ENCODE data around the gene NR3C2. TPM values are rescaled to one million over a fixed set of nuclear protein-coding genes. Genes with fewer than 3 reads are reported as not detected.

NR3C2 gene
- total RNA-seq, 1 experiment from 2014 or later, result 2.7 TPM

DNA sequence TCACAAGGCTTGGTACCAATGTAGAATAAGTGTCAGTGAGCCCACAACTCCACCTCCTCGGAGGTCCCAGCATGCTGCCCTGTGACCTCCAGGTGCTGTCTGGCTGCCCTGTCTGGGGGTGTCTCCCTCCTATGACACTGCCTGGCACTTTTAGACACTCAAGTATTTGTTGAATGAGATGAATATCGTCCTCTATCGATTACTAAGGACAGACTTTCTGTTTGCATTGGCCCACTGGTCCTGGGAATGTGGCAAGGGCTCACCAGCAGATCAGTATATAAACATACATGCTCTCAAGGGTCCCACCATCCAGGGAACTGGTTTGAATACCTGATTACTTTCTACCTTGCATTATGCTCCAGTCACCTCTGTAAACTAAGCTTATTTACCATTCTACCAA lies 333.0 kb downstream of the NR3C2 start:
- intact Hi-C loops (cut with micrococcal nuclease), result no loop called here
- Histone ChIP-seq H3K9me3 (ENCODE audit: control insufficient read depth in 1 of 2, insufficient read depth in 1 of 2, low read depth in 1 of 2, low read length in 2 of 2) (no peaks in the 10 kb centered on the region), H3K9ac (ENCODE audit: low read length) (no peak overlapping the region), H3K4me3 (replicated peaks in 1 of 2; ENCODE audit: low read depth in 1 of 2, low read length in 2 of 2) (no peak overlapping the region), H3K9me2 (ENCODE audit: insufficient read depth) (no peaks in the 10 kb centered on the region), H2AFZ (ENCODE audit: low read depth, low read length, poor library complexity, severe bottlenecking) (no peak overlapping the region), H3K79me2 (ENCODE audit: insufficient read depth, low read length) (no peaks in the 10 kb centered on the region), H4K20me1 (ENCODE audit: insufficient read depth) (no peaks in the 10 kb centered on the region), H3K36me3 (ENCODE audit: control insufficient read depth in 1 of 2, insufficient read depth in 2 of 2, low read length in 2 of 2) (no peaks in the 10 kb centered on the region), H3K4me1 (ENCODE audit: control insufficient read depth in 1 of 2, insufficient read depth in 2 of 2, low read length in 2 of 2) (no peaks in the 10 kb centered on the region), H3K4me2 (ENCODE audit: low read length) (no peak overlapping the region), H3K27me3 (ENCODE audit: insufficient read depth, low read length) (no peaks in the 10 kb centered on the region), H3K27ac (ENCODE audit: low read depth, low read length) (no peak overlapping the region)
- no TSS peak for BruUV-seq (replicated peaks)
- no peak for TF ChIP-seq EGR1 (IDR thresholded peaks at IDR 0.05; ENCODE audit: low read depth)
- TF ChIP-seq POLR2A (IDR thresholded peaks at IDR 0.05; ENCODE audit: borderline replicate concordance, extremely low read depth, insufficient read depth, insufficient read length), result no peak
- no peak for TF ChIP-seq SIN3A (IDR thresholded peaks at IDR 0.05; ENCODE audit: low read depth)
- TF ChIP-seq ZNF274 (IDR thresholded peaks at IDR 0.05; ENCODE audit: low read depth, low read length), result no peak
- no peak for TF ChIP-seq CBX3 (IDR thresholded peaks at IDR 0.05; ENCODE audit: low read depth)
- no peak for TF ChIP-seq ELF1 (IDR thresholded peaks at IDR 0.05; ENCODE audit: borderline replicate concordance, low read depth)
- TF ChIP-seq, protein P1, sequence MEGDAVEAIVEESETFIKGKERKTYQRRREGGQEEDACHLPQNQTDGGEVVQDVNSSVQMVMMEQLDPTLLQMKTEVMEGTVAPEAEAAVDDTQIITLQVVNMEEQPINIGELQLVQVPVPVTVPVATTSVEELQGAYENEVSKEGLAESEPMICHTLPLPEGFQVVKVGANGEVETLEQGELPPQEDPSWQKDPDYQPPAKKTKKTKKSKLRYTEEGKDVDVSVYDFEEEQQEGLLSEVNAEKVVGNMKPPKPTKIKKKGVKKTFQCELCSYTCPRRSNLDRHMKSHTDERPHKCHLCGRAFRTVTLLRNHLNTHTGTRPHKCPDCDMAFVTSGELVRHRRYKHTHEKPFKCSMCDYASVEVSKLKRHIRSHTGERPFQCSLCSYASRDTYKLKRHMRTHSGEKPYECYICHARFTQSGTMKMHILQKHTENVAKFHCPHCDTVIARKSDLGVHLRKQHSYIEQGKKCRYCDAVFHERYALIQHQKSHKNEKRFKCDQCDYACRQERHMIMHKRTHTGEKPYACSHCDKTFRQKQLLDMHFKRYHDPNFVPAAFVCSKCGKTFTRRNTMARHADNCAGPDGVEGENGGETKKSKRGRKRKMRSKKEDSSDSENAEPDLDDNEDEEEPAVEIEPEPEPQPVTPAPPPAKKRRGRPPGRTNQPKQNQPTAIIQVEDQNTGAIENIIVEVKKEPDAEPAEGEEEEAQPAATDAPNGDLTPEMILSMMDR (IDR thresholded peaks at IDR 0.05 in 2 of 3, conservative IDR thresholded peaks at IDR 0.05 in 1 of 3; ENCODE audit: borderline replicate concordance in 1 of 3, insufficient read depth in 1 of 3, low read depth in 2 of 3, low read length in 2 of 3), result no peak
- no peak for TF ChIP-seq ZFX (IDR thresholded peaks at IDR 0.05)
- no peak for TF ChIP-seq SP1 (IDR thresholded peaks at IDR 0.05; ENCODE audit: low read depth)
- TF ChIP-seq YY1 (IDR thresholded peaks at IDR 0.05; ENCODE audit: extremely low read depth, insufficient replicate concordance, low read depth, low read length), result no peak
- TF ChIP-seq TCF7L2 (IDR thresholded peaks at IDR 0.05; ENCODE audit: borderline replicate concordance, extremely low read depth, insufficient read depth, insufficient read length), result no peak
- TF ChIP-seq, protein P2, sequence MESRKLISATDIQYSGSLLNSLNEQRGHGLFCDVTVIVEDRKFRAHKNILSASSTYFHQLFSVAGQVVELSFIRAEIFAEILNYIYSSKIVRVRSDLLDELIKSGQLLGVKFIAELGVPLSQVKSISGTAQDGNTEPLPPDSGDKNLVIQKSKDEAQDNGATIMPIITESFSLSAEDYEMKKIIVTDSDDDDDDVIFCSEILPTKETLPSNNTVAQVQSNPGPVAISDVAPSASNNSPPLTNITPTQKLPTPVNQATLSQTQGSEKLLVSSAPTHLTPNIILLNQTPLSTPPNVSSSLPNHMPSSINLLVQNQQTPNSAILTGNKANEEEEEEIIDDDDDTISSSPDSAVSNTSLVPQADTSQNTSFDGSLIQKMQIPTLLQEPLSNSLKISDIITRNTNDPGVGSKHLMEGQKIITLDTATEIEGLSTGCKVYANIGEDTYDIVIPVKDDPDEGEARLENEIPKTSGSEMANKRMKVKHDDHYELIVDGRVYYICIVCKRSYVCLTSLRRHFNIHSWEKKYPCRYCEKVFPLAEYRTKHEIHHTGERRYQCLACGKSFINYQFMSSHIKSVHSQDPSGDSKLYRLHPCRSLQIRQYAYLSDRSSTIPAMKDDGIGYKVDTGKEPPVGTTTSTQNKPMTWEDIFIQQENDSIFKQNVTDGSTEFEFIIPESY (IDR thresholded peaks at IDR 0.05; ENCODE audit: extremely low read depth, insufficient replicate concordance, low read length), result no peak
- TF ChIP-seq CEBPB (IDR thresholded peaks at IDR 0.05; ENCODE audit: low read depth), result no peak
- TF ChIP-seq, protein P3, sequence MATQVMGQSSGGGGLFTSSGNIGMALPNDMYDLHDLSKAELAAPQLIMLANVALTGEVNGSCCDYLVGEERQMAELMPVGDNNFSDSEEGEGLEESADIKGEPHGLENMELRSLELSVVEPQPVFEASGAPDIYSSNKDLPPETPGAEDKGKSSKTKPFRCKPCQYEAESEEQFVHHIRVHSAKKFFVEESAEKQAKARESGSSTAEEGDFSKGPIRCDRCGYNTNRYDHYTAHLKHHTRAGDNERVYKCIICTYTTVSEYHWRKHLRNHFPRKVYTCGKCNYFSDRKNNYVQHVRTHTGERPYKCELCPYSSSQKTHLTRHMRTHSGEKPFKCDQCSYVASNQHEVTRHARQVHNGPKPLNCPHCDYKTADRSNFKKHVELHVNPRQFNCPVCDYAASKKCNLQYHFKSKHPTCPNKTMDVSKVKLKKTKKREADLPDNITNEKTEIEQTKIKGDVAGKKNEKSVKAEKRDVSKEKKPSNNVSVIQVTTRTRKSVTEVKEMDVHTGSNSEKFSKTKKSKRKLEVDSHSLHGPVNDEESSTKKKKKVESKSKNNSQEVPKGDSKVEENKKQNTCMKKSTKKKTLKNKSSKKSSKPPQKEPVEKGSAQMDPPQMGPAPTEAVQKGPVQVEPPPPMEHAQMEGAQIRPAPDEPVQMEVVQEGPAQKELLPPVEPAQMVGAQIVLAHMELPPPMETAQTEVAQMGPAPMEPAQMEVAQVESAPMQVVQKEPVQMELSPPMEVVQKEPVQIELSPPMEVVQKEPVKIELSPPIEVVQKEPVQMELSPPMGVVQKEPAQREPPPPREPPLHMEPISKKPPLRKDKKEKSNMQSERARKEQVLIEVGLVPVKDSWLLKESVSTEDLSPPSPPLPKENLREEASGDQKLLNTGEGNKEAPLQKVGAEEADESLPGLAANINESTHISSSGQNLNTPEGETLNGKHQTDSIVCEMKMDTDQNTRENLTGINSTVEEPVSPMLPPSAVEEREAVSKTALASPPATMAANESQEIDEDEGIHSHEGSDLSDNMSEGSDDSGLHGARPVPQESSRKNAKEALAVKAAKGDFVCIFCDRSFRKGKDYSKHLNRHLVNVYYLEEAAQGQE (IDR thresholded peaks at IDR 0.05; ENCODE audit: low read depth), result no peak
- RAD21 ChIA-PET (ENCODE audit: low non-redundant PET in 1 of 2, low total read pairs in 2 of 2, uncharacterized antibody in 2 of 2, unreplicated experiment in 2 of 2), result no interaction called here
- POLR2A ChIA-PET, result no interaction called here
- CTCF ChIA-PET, result no interaction called here
- no peak for ATAC-seq
- no peak for DNase-seq (ENCODE audit: low read depth, low spot score)
